Peyer's patch (tissue), 4 donors: Measurements from ENCODE around the gene MACROD2. TPM values are rescaled to one million over a fixed set of nuclear protein-coding genes. Genes with fewer than 3 reads are reported as not detected.

Experiments used
- DNase-seq, 3 donors: peaks; one replicate each; pipeline ENCODE4 v3.0.0-alpha.2; 2017 to 2019
- H3K27ac ChIP-seq, 4 donors: fragments of 200-600 bp; sonication (generic); one replicate each; pipeline ENCODE4 v1.5.1; 2016 to 2019
- H3K27me3 ChIP-seq, 2 donors: fragments of 200-600 bp; sonication (generic); one replicate each; pipeline ENCODE4 v1.5.1; 2019
- H3K36me3 ChIP-seq, 3 donors: fragments of 200-600 bp; sonication (generic); one replicate each; pipeline ENCODE4 v1.5.1; 2016 to 2019
- H3K4me1 ChIP-seq, 4 donors: fragments of 200-600 bp; sonication (generic); one replicate each; pipeline ENCODE4 v1.5.1; 2016 to 2019
- H3K4me3 ChIP-seq, 4 donors: fragments of 200-600 bp; sonication (generic); 1 replicate in 3 of 4; 2 replicates in 1 of 4; pipeline ENCODE4 v1.5.1; 2016 to 2019; ENCODE audit warnings: mild to moderate bottlenecking in 1 of 4
- H3K9me3 ChIP-seq, 4 donors: fragments of 200-600 bp; sonication (generic); one replicate each; pipeline ENCODE4 v1.5.1; 2016 to 2019; ENCODE audit warnings: mild to moderate bottlenecking in 1 of 4
- POLR2A ChIP-seq, 2 donors: fragments of 450-650 bp; IDR thresholded peaks; one replicate each; pipeline ENCODE4 v1.5.1; 2017; ENCODE audit warnings: antibody characterized with exemption in 2 of 2, mild to moderate bottlenecking in 2 of 2, moderate library complexity in 2 of 2
- total RNA-seq, 4 donors: library from RNA; depleted of rRNA; stranded (reverse); fragments of >200 nt; gene quantifications; one replicate each; pipeline ENCODE4 v1.1.0, GENCODE V29; 2016
- TF ChIP-seq, protein P1 (sequence below), 6 experiments: fragments of 450-650 bp in 4 of 6; fragments of 200-600 bp in 2 of 6; sonication (generic) in 1 of 6; IDR thresholded peaks; one replicate each; pipeline ENCODE4 v1.5.1; 2017 to 2019; ENCODE audit warnings: antibody characterized with exemption in 6 of 6, mild to moderate bottlenecking in 3 of 6, moderate library complexity in 1 of 6

Gene MACROD2
- total RNA-seq, 4 donors from 2014 or later: 2.5 to 10.7 (median 6.5) TPM

GRCh38 chr20:14631011-14631410, 635.7 kb downstream of the MACROD2 start:
- Histone ChIP-seq H3K27me3 (no peaks in the 10 kb centered on the region), H3K27ac (no peak overlapping the region), H3K4me1 (no peaks in the 10 kb centered on the region), H3K4me3 (no peak overlapping the region), H3K36me3 (no peaks in the 10 kb centered on the region), H3K9me3 (no peaks in the 10 kb centered on the region)
- DNase-seq: no peak
- TF ChIP-seq, protein P1, sequence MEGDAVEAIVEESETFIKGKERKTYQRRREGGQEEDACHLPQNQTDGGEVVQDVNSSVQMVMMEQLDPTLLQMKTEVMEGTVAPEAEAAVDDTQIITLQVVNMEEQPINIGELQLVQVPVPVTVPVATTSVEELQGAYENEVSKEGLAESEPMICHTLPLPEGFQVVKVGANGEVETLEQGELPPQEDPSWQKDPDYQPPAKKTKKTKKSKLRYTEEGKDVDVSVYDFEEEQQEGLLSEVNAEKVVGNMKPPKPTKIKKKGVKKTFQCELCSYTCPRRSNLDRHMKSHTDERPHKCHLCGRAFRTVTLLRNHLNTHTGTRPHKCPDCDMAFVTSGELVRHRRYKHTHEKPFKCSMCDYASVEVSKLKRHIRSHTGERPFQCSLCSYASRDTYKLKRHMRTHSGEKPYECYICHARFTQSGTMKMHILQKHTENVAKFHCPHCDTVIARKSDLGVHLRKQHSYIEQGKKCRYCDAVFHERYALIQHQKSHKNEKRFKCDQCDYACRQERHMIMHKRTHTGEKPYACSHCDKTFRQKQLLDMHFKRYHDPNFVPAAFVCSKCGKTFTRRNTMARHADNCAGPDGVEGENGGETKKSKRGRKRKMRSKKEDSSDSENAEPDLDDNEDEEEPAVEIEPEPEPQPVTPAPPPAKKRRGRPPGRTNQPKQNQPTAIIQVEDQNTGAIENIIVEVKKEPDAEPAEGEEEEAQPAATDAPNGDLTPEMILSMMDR (IDR thresholded peaks at IDR 0.05): no peak

- no peak for DNase-seq
- no peaks in the 10 kb centered on the region for H3K36me3 ChIP-seq
- no peaks in the 10 kb centered on the region for H3K9me3 ChIP-seq
- H3K27ac ChIP-seq: no peak overlapping the region
- H3K27me3 ChIP-seq: no peaks in the 10 kb centered on the region
- TF ChIP-seq POLR2A (IDR thresholded peaks at IDR 0.05): no peak
- TF ChIP-seq, protein P1 (IDR thresholded peaks at IDR 0.05): no peak
- H3K4me1 ChIP-seq: no peaks in the 10 kb centered on the region
- no peak overlapping the region for H3K4me3 ChIP-seq
Measured at GRCh38 chr20:14632906-14633305, 637.6 kb downstream of the MACROD2 start.

- Histone ChIP-seq H3K36me3 (no peaks in the 10 kb centered on the region), H3K4me3 (no peak overlapping the region), H3K27ac (no peak overlapping the region), H3K27me3 (no peaks in the 10 kb centered on the region), H3K4me1 (no peaks in the 10 kb centered on the region), H3K9me3 (no peaks in the 10 kb centered on the region)
- DNase-seq: no peak
- TF ChIP-seq, protein P1 (IDR thresholded peaks at IDR 0.05): no peak
- no peak for TF ChIP-seq POLR2A (IDR thresholded peaks at IDR 0.05)
Measured at GRCh38 chr20:14633507-14633906, 638.2 kb downstream of the MACROD2 start.

DNA sequence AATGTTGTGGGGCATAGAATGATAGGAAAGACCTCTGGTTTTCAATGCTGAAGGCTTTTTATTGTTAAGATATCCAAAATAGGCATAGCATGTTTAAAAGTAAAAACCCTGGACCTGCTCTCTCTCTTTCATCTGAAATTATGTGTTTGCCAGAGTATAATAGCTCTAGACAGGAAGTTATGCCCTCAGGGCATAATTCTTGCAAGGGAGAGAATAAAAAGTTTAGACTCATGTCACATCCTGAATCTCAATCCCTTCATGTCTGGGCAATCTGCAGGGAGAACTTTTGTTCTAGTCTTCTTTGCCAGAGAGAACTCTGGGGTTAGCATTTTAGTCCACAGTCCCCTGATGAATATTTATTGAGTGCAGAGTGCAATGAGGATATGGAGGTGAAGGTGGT, 639.3 kb downstream of the MACROD2 start:
- H3K9me3 ChIP-seq: no peaks in the 10 kb centered on the region
- H3K4me1 ChIP-seq: no peaks in the 10 kb centered on the region
- H3K4me3 ChIP-seq: no peak overlapping the region
- H3K27ac ChIP-seq: no peak overlapping the region
- H3K36me3 ChIP-seq: no peaks in the 10 kb centered on the region
- DNase-seq: no peak
- no peaks in the 10 kb centered on the region for H3K27me3 ChIP-seq
- TF ChIP-seq, protein P1 (IDR thresholded peaks at IDR 0.05): no peak
- TF ChIP-seq POLR2A (IDR thresholded peaks at IDR 0.05): no peak

- no peak overlapping the region for H3K4me3 ChIP-seq
- H3K9me3 ChIP-seq: no peaks in the 10 kb centered on the region
- TF ChIP-seq POLR2A (IDR thresholded peaks at IDR 0.05): no peak
- TF ChIP-seq, protein P1 (IDR thresholded peaks at IDR 0.05): no peak
- H3K27me3 ChIP-seq: no peaks in the 10 kb centered on the region
- H3K36me3 ChIP-seq: no peaks in the 10 kb centered on the region
- no peak for DNase-seq
- H3K4me1 ChIP-seq: no peaks in the 10 kb centered on the region
- no peak overlapping the region for H3K27ac ChIP-seq
Measured at GRCh38 chr20:14637441-14637840, 642.1 kb downstream of the MACROD2 start.

DNA sequence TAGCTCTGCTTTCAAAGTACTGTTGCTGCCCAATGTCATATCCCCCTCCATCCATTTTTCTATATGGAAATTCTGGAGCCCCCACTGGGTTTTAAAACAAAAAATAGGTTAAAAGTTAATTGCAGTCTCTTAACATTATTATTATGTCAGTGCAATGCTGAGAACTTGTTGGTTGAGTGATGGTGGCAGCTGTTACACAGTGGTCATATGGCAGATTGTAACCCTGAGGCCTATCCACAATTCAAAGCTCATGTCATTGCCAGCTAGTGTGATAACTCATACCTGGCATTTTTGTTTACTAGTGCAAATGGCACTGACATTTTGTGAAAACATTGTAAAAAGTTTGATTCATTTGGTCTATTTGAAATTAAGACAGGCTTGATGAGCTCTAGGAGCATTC, 647.8 kb downstream of the MACROD2 start:
- H3K27ac ChIP-seq: no peak overlapping the region
- DNase-seq: no peak
- no peak overlapping the region for H3K4me3 ChIP-seq
- no peaks in the 10 kb centered on the region for H3K9me3 ChIP-seq
- TF ChIP-seq POLR2A (IDR thresholded peaks at IDR 0.05): no peak
- TF ChIP-seq, protein P1 (IDR thresholded peaks at IDR 0.05): no peak
- no peaks in the 10 kb centered on the region for H3K27me3 ChIP-seq
- no peaks in the 10 kb centered on the region for H3K4me1 ChIP-seq
- no peaks in the 10 kb centered on the region for H3K36me3 ChIP-seq
